ENCODE results near the gene RAB27B. TPM values are rescaled to one million over a fixed set of nuclear protein-coding genes. Genes with fewer than 3 reads are reported as not detected.

Gene RAB27B
- total RNA-seq, 1 donor from 2014 or later = 0.16 TPM

- no peak for DNase-seq
- Histone ChIP-seq H3K27ac (replicated peaks) (no peak overlapping the region), H3K9me3 (replicated peaks) (no peaks in the 10 kb centered on the region), H3K36me3 (no peaks in the 10 kb centered on the region), H3K4me3 (no peak overlapping the region), H3K27me3 (ENCODE audit: low read depth) (no peaks in the 10 kb centered on the region), H3K4me1 (no peaks in the 10 kb centered on the region)
- intact Hi-C loops (cut with micrococcal nuclease) = no loop called here
- TF ChIP-seq CTCF (IDR thresholded peaks at IDR 0.05; ENCODE audit: borderline replicate concordance) = no peak
These were observed 27.9 kb downstream of the RAB27B start for GRCh38 chr18:54856105-54856646.

- no peak overlapping the region for H3K4me3 ChIP-seq
- no peaks in the 10 kb centered on the region for H3K4me1 ChIP-seq
- intact Hi-C loops (cut with micrococcal nuclease) = no loop called here
- DNase-seq = no peak
- H3K9me3 ChIP-seq (replicated peaks) = no peaks in the 10 kb centered on the region
- no peak overlapping the region for H3K27ac ChIP-seq (replicated peaks)
- no peak for TF ChIP-seq CTCF (IDR thresholded peaks at IDR 0.05; ENCODE audit: borderline replicate concordance)
- no peaks in the 10 kb centered on the region for H3K36me3 ChIP-seq
- H3K27me3 ChIP-seq (ENCODE audit: low read depth) = no peaks in the 10 kb centered on the region
These were observed 29.2 kb downstream of the RAB27B start for GRCh38 chr18:54857499-54857898.

- H3K4me1 ChIP-seq = no peaks in the 10 kb centered on the region
- intact Hi-C loops (cut with micrococcal nuclease) = no loop called here
- no peak overlapping the region for H3K4me3 ChIP-seq
- H3K36me3 ChIP-seq = no peaks in the 10 kb centered on the region
- no peaks in the 10 kb centered on the region for H3K27me3 ChIP-seq (ENCODE audit: low read depth)
- no peak for TF ChIP-seq CTCF (IDR thresholded peaks at IDR 0.05; ENCODE audit: borderline replicate concordance)
- DNase-seq = no peak
- no peak overlapping the region for H3K27ac ChIP-seq (replicated peaks)
- H3K9me3 ChIP-seq (replicated peaks) = no peaks in the 10 kb centered on the region
These were observed 31.6 kb downstream of the RAB27B start for GRCh38 chr18:54859667-54860421.

GRCh38 chr18:54860941-54861340 is 32.7 kb downstream of the RAB27B start:
- Histone ChIP-seq H3K9me3 (replicated peaks) (no peaks in the 10 kb centered on the region), H3K4me1 (no peaks in the 10 kb centered on the region), H3K27me3 (ENCODE audit: low read depth) (no peaks in the 10 kb centered on the region), H3K36me3 (no peaks in the 10 kb centered on the region), H3K4me3 (no peak overlapping the region), H3K27ac (replicated peaks) (no peak overlapping the region)
- DNase-seq = no peak
- no peak for TF ChIP-seq CTCF (IDR thresholded peaks at IDR 0.05; ENCODE audit: borderline replicate concordance)
- intact Hi-C loops (cut with micrococcal nuclease) = no loop called here

- no peak for TF ChIP-seq CTCF (IDR thresholded peaks at IDR 0.05; ENCODE audit: borderline replicate concordance)
- intact Hi-C loops (cut with micrococcal nuclease) = no loop called here
- no peaks in the 10 kb centered on the region for H3K4me1 ChIP-seq
- DNase-seq = no peak
- H3K36me3 ChIP-seq = no peaks in the 10 kb centered on the region
- no peak overlapping the region for H3K27ac ChIP-seq (replicated peaks)
- H3K4me3 ChIP-seq = no peak overlapping the region
- no peaks in the 10 kb centered on the region for H3K27me3 ChIP-seq (ENCODE audit: low read depth)
- H3K9me3 ChIP-seq (replicated peaks) = no peaks in the 10 kb centered on the region
These were observed 38.9 kb downstream of the RAB27B start for GRCh38 chr18:54867131-54867530.
